GM12864 (cell line): ENCODE measurements around the gene ADI1.

ENCODE experiments used
- DNase-seq: peaks from one replicate; pipeline ENCODE4 v3.0.0-alpha.2; 2011; ENCODE audit warnings: low read depth
- H3K4me3 ChIP-seq: 2 replicates; pipeline ENCODE4 v1.5.1; 2011; ENCODE audit warnings: mild to moderate bottlenecking, low read depth, low read length, control low read depth
- TF ChIP-seq, protein P1 (sequence below): IDR thresholded peaks from 2 replicates; pipeline ENCODE4 v1.5.1; 2011; ENCODE audit warnings: low read depth, mild to moderate bottlenecking, moderate library complexity, low read length, control low read depth, inconsistent platforms; ENCODE audit errors: missing control alignments

ADI1 gene

DNA sequence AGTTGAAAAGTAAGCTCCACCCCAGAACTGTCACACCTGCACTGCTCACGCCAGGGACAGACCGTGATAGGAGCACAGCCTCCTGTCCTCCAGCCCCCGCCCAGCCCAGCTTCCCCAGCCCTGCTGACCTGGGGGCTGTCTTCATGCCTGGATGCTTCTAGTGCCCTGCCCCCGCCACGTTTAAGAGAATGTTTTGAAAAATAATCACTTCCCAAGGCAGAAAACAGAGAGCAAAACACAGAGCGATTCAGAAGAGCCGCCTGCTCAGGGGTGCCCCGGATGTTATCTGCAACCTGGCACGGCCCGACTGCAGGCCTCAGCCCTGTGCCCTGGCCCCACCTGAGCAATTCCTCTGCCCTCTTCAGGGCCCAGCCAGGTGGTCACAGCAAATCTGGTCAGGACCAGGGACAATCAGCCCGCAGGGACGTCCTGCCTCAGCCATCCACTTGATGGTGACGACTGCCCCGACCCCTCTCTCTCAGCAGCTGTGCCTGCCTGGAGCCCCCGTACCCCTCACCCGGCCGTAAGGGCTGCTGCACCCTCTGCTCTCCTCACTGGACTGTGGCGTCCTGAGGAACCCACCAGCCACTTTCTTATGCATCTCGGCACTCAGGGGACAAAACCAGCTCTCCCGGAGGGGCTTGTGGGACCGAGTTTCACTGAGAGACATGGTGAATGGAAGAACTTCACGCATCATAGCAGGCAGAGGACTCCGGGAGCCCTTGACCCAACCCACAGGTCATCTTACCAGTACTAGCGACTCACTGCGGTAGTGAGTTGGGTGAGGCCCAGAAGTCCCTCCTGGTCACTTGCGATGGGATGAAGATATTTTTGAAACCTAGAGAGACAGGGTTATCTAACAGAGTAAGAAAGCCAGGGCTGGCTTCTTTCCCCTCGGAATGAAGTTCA is 30.2 kb downstream of the ADI1 start:
- no peak for DNase-seq
- TF ChIP-seq, protein P1, sequence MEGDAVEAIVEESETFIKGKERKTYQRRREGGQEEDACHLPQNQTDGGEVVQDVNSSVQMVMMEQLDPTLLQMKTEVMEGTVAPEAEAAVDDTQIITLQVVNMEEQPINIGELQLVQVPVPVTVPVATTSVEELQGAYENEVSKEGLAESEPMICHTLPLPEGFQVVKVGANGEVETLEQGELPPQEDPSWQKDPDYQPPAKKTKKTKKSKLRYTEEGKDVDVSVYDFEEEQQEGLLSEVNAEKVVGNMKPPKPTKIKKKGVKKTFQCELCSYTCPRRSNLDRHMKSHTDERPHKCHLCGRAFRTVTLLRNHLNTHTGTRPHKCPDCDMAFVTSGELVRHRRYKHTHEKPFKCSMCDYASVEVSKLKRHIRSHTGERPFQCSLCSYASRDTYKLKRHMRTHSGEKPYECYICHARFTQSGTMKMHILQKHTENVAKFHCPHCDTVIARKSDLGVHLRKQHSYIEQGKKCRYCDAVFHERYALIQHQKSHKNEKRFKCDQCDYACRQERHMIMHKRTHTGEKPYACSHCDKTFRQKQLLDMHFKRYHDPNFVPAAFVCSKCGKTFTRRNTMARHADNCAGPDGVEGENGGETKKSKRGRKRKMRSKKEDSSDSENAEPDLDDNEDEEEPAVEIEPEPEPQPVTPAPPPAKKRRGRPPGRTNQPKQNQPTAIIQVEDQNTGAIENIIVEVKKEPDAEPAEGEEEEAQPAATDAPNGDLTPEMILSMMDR: no peak
- no peak overlapping the region for H3K4me3 ChIP-seq

DNA sequence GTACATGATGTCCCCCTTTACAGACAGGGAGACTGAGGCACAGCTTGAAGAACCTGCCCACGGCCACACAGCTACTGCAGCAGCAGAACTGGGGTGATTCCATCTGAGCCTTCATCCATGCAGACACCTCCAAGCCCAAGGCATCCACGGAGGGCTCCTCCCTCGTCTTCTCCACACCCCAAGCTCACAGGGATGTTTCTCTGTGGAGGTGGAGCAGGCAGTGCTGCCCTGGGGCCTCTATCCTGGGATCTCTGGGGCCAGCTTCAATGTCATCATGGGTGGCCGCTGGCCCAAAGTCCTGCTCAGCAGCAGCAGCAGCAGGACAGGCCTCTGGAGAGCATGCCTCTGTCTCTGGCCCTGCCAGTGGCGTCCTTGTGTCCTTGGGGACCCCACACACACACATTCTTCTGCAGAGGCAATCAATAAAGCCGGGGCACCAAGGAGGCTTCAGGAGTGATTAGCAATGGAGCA is 31.2 kb downstream of the ADI1 start:
- TF ChIP-seq, protein P1: no peak
- no peak for DNase-seq
- no peak overlapping the region for H3K4me3 ChIP-seq

DNA sequence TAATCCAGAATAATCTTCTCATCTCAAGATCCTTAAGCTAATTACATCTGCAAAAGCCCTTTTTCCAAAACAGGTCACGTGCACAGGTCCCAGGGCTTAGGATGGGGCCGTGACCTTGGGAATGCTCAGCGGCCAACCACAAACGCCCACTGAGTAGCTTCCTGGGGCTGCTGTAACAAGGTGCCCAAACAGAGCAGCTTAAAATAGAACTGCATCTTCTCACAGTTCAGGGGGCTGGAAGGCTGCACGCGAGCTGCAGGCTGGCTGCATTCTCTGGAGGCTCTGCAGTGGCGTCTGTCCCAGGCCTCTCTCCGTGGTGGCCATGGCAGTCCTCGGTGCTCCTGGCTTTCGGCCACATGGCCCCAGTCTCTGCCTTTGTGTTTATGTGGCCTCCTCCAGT is 31.9 kb downstream of the ADI1 start:
- no peak overlapping the region for H3K4me3 ChIP-seq
- no peak for DNase-seq
- TF ChIP-seq, protein P1: no peak

DNA sequence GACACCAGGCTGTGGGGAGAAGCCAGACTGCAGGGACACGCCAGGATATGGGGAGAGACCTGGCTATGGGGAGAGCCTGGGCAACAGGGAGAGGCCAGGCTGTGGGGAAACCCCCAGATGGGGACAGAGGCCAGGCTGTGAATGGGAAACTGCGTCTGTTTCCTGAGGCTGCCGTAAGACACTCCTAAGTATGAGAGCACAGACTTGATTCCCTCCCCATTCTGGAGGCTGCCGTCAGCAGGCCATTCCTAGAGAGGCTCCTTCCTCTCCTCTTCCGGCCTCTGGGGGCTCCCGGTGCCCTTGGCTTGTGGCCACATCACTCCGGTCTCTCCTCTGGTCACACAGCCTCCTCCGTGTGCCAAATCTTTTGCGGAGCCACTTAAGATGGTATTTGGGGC is 32.3 kb downstream of the ADI1 start:
- H3K4me3 ChIP-seq: no peak overlapping the region
- DNase-seq: no peak
- TF ChIP-seq, protein P1: no peak

DNA sequence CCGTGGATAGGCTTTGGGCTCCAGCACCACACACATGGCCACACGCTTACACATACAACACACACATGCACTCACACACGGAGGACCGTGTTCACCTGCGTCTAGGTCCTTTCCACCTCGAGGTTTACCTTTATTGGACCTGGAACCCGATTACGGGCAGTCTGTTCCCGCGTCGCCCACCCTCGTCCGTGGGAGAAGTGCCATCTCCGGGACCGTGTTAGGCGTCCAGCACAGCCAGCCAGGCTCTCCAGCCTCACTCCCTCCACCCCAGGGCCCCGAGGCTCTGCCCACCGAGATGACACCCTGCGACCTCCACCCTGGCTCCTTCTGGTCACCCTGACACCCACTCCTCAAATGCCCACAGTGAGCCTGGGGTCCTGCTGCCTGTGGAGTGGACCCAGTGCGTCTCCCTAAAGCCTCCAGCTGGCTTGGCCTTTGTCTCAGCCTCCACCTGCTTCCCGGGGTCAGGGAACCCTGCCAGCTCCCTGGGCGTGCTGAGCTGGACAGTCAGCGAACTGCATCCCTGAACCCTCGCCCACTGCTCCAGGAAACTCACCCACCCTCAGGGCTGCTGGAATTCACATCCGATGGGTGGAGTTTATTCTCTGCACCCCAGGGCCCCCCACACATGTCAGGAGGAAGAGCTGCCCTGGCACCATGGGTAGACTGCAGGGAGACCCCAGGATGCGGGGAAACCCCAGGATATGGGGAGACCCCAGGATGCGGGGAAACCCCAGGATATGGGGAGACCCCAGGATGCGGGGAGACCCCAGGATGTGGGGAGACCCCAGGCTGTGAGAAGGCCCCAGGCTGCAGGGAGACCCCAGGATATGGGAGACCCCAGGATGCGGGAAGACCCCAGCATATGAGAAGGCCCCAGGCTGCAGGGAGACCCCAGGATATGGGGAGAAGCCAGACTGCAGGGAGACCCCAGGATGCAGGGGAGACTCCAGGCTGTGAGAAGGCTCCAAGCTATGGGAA is 33.0 kb downstream of the ADI1 start:
- DNase-seq: no peak
- TF ChIP-seq, protein P1: no peak
- H3K4me3 ChIP-seq: no peak overlapping the region

DNA sequence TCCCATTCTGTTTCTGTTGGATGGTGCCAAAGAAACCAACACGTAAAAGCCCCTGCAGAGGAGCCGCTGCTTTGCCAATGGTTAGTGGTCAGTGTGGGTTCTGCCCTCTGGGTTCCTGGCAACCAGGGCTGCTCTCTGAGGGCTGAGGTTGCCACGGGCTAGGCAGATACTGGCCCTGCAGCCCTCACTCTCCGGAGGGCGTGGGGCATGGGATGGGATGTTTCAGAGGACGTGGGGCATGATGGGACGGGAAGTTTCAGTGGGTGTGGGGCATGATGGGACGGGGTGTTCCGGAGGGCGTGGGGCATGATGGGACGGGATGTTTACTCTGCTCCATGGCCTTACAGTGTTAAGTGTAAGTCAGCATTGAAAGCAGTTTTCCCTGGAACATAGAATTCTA is 34.2 kb downstream of the ADI1 start:
- no peak overlapping the region for H3K4me3 ChIP-seq
- DNase-seq: no peak
- TF ChIP-seq, protein P1: no peak
